HuH-7 (cell line): ENCODE measurements around the gene PBRM1.

Source experiments
- DNase-seq: peaks from one replicate; pipeline ENCODE4 v3.0.0; 2011; ENCODE audit warnings: low spot score

Gene PBRM1

DNA sequence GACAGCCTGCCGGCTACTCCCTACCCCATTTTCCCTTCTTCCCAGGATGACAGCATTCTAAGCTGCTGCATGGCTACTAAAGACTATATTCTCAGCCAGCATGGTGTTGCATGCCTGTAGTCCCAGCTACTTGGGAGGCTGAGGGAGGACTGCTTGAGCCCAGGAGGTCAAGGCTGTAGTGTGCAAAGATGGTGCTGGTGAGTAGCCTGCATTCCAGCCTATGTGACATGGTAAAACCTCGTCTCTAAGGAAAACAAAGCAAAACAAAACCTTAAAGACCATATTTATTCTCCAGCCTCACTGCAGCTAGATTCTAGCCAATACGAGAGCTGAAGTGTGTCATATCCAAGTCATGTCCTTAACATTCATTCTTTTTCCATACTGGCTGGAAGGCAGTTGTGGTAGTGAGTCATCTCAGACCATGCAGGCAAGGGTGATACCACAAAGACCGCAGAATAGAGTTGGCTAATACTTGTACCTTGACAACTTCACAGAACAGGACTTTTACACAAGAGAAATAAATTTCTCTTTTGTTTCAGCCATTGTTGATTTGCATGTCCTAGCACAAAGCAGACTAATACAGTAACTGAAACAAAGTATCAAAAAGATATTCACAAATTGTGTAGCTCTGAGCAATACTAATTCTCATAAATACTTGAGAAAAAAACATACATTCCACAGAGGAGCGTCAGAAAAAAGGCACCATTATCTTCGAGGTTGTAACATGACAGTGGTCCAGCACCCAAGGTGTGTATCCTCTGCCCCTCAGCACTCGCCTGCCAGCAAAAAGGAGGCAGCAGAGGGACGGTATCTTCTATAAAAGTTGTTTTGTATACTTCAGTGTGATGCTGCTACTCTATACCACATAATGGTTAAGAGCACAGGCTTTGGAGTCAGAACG lies 14.8 kb downstream of the PBRM1 start:
- no peak for DNase-seq

- no peak for DNase-seq
These were observed 22.6 kb downstream of the PBRM1 start for GRCh38 chr3:52663098-52663497.

GRCh38 chr3:52660046-52660445 lies 25.7 kb downstream of the PBRM1 start:
- DNase-seq: no peak

DNA sequence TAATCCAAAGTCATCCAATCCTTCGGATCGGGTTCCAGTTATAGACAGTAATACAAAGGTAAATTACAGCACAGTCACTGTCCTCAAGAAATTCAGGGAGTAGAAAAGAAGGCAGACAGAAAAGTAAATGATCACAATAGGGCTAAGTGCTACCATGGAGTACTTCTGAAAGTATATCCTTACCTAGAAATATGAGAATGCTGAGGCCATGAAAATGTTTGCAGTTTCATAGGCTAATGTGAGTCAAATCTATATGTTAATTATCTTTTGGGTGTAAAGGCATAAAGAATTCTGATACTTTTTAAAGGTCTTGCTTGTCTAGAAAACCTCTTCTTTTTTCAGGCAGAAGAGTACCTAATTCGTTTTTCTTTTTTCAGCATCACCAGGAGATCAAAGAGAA lies 29.8 kb downstream of the PBRM1 start:
- no peak for DNase-seq

- DNase-seq: no peak
These were observed 34.1 kb downstream of the PBRM1 start for GRCh38 chr3:52651592-52651991.

DNA sequence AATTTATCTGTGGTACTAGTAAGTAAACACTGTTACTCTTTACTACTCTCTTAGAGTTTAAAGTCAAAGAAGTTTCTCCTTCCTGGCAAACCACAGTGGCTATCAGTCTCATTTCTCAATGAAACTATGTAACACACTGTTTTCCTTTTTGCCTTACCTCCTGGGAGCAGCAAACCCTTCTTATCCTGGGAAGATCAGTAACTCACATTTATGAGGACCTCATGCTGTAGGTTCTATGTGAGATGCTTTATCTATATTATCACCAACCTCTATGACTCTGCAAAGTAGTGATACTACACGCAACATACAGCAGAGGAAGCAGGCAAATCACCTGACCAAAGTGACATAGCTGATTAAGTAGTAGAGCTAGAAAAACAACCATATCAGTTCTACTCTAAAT lies 35.3 kb downstream of the PBRM1 start:
- DNase-seq: no peak

DNA sequence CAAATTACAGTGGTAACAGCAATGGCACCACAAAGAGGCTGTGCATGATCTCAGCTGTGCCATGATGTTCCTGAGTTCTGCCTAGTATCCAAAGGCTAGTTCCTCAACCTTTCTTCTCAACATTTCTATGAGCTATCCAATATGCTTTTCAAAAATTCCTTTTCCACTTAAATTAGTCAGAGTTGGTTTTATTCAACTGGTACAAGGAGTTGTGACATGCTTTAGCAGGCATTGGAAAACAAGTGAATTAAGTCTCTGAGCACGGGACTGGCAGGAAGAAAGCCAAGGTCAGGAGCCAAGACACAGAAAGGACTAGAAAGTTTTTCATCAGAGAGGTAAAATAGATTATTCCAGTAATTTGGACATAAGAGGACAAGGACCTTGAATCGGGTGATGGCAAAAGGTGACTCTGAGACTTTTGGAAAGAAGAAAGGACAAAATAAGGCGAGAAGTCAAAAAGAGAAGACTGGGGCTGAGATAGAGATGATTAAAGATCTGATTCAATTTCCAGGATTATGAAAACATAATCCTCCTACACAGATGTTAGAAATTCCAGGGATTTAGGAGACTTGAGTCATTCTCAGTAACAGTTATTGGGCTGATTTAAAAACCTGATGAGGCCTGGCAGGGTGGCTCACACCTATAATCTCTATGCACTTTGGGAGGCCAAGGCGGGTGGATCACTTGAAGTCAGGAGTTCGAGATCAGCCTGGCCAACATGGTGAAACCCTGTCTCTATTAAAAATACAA lies 36.1 kb downstream of the PBRM1 start:
- DNase-seq: no peak

DNA sequence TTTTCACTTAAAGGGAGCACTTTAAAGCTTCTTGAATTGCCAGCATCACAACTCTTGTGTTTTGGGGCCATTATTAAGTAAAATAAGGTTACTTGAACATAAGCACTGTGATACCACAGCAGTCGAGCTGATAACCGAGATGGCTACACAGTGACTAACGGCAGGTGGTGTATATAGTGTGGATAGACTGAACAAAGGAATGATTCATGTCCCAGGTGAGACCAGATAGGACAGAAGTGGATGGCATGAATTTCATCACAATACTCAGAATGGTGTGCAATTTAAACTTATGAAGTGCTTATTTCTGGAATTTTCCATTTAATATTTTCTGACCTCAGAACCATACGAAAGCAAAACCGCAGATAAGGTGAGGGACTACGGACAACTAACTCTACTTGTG lies 40.2 kb downstream of the PBRM1 start:
- DNase-seq: no peak

DNA sequence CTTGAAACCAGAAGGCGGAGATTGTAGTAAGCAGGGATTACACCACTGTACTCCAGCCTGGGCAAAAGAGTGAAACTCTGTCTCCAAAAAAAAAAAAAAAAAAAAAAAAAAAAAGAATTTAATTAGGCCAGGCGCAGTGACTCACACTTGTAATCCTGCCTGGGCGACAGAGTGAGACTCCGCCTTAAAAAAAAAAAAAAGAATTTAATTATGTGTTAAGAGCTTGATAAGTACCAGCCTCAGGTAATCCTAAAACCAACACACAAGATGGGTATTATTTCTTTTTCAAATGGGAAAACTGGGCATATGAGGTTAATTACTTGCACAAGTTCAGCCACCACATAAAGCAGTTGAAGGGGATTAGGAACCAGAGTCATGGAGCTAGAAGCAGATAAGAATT lies 49.0 kb downstream of the PBRM1 start:
- DNase-seq: no peak

- no peak for DNase-seq
These were observed 51.9 kb downstream of the PBRM1 start for GRCh38 chr3:52633786-52634185.

- no peak for DNase-seq
These were observed 60.7 kb downstream of the PBRM1 start for GRCh38 chr3:52625041-52625440.

- no peak for DNase-seq
These were observed 62.4 kb downstream of the PBRM1 start for GRCh38 chr3:52623234-52623792.

GRCh38 chr3:52620580-52620979 lies 65.1 kb downstream of the PBRM1 start:
- no peak for DNase-seq

- no peak for DNase-seq
These were observed 70.5 kb downstream of the PBRM1 start for GRCh38 chr3:52615166-52615565.

- DNase-seq: no peak
These were observed 71.0 kb downstream of the PBRM1 start for GRCh38 chr3:52614689-52615088.

- no peak for DNase-seq
These were observed 76.3 kb downstream of the PBRM1 start for GRCh38 chr3:52609316-52609815.

GRCh38 chr3:52608337-52608736 lies 77.4 kb downstream of the PBRM1 start:
- no peak for DNase-seq

GRCh38 chr3:52606373-52607085 lies 79.2 kb downstream of the PBRM1 start:
- DNase-seq: peak; percentile 1

DNA sequence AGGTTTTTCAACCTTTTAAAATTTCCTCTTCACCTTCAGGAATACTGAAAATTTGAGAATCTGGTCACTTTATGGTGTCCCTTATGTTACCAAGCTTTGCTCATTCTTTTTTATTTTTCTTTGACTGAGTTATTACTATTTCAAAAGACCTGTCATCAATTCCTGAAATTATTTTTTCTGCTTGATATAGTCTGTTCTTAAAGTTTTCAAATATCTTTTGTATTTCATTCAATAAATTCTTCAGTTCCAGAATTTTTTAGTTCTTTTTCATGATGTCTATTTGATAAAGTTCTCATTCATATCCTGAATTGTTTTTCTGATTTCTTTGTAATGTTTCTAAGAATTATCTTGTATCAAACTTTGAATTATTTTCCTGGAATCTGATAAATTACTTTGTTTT lies 85.5 kb downstream of the PBRM1 start:
- no peak for DNase-seq

GRCh38 chr3:52596658-52597265 lies 89.0 kb downstream of the PBRM1 start:
- DNase-seq: no peak

GRCh38 chr3:52593103-52593502 lies 92.6 kb downstream of the PBRM1 start:
- no peak for DNase-seq
